Measurements from ENCODE around the gene ABCB10. TPM values are rescaled to one million over a fixed set of nuclear protein-coding genes. Genes with fewer than 3 reads are reported as not detected.
A peak's percentile ranks its signal among the peaks of the same experiment; 100 is the strongest.

Gene ABCB10
- total RNA-seq, 2 donors from 2014 or later, result 14.6 to 18.1 TPM

DNA sequence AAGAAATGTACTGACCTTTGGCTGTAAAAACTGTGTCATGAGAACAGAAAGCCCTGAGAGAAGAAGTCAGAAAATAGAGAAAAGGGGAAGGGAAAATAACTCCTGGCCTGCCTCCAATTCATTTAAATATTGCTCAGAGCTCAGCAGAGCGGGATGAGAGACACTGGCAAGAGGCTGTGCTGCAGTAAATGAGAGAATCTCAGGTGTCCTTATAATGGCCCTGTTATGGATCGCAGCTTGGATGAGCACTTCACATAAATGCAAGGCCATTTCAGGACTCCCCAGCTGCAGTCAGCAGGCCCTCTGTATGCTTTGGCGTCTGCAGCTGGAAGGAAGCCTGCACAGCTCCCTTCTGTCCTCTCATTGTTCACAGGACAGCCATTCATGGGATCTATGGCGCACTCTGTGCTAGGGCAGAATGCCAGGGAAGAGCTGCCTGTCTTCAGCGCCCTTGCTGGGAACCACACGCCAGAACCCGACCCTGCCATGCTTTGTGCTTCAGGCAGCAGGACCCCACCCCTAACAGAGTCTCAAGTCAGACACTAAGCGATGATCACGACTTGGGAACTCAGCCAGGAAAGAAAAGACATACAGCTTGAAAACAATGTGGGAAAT lies 20.7 kb upstream of the ABCB10 start:
- H3K27me3 ChIP-seq (ENCODE audit: control insufficient read depth, insufficient read depth, low read length, poor library complexity, severe bottlenecking), result no peaks in the 10 kb centered on the region
- H3K27ac ChIP-seq (ENCODE audit: low read depth, low read length), result peak overlapping the region; percentile 60
- Mint-ChIP-seq H3K36me3 (ENCODE audit: low read depth) (no peaks in the 10 kb centered on the region), H3K27ac (peak overlapping the region; percentile 14), H3K27me3 (ENCODE audit: insufficient read depth) (no peaks in the 10 kb centered on the region), H3K9me3 (no peaks in the 10 kb centered on the region), H3K4me3 (no peak overlapping the region), H3K4me1 (peaks cover 9% of the 10 kb centered on the region)
- no peaks in the 10 kb centered on the region for H3K9me3 ChIP-seq (ENCODE audit: control insufficient read depth, low read length)
- WGBS, 2 experiments (ENCODE audit: insufficient coverage in 1 of 2, insufficient read length in 1 of 2), result 72 to 84% methylated on average over 5 to 9 of the region's 9 CpGs
- TF ChIP-seq, protein P1, sequence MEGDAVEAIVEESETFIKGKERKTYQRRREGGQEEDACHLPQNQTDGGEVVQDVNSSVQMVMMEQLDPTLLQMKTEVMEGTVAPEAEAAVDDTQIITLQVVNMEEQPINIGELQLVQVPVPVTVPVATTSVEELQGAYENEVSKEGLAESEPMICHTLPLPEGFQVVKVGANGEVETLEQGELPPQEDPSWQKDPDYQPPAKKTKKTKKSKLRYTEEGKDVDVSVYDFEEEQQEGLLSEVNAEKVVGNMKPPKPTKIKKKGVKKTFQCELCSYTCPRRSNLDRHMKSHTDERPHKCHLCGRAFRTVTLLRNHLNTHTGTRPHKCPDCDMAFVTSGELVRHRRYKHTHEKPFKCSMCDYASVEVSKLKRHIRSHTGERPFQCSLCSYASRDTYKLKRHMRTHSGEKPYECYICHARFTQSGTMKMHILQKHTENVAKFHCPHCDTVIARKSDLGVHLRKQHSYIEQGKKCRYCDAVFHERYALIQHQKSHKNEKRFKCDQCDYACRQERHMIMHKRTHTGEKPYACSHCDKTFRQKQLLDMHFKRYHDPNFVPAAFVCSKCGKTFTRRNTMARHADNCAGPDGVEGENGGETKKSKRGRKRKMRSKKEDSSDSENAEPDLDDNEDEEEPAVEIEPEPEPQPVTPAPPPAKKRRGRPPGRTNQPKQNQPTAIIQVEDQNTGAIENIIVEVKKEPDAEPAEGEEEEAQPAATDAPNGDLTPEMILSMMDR (conservative IDR thresholded peaks at IDR 0.05), result no peak
- H3K9ac ChIP-seq (ENCODE audit: extremely low read depth, low read length, poor library complexity, severe bottlenecking), result no peak overlapping the region
- H3K36me3 ChIP-seq (ENCODE audit: control insufficient read depth, insufficient read depth, low read length), result no peaks in the 10 kb centered on the region
- H3K4me3 ChIP-seq (ENCODE audit: low read length), result no peak overlapping the region
- H3K4me1 ChIP-seq (ENCODE audit: control insufficient read depth, insufficient read depth, low read length), result no peaks in the 10 kb centered on the region
- DNase-seq, result no peak

DNA sequence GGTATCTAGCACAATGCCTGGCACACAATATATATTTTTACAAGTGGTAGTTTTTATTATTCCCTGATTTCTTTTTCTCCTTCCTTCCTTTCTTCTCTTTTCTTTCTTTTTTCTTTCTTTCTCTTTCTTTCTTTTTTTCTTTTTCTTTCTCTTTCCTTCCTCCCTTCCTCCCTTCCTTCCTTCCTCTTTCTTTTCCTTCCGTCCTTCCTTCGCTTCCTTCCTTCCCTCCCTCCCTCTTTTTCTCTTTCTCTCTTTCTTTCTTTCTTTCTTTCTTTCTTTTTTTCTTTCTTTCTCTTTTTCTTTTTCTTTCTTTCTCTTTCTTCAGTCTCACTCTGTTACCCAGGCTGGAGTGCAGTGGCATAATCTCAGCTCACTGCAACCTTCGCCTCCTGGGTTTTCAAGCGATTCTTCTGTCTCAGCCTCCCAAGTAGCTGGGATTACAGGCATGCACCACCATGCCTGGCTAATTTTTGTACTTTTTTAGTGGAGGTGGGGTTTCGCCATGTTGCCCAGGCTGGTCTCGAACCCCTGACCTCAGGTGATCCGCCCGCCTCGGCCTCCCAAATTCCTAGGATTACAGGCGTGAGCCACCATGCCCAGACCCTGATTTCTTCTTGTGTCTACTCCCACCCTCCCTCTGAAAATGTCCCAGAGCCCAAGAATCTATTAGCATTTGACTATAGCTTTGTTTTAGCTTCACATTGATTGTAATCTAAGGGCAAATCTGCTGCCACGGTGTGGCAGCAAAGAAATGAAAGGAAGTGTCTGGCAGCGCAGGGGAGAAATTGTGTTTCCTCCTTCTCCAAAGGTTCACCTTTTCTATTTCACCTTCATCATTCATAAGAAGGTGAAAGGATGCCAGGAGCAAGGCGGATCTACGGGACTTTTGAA lies 19.9 kb upstream of the ABCB10 start:
- WGBS, 2 experiments (ENCODE audit: insufficient coverage in 1 of 2, insufficient read length in 1 of 2), result 88 to 91% methylated on average over 11 to 13 of the region's 14 CpGs
- no peak overlapping the region for H3K4me3 Mint-ChIP-seq
- Histone ChIP-seq H3K27ac (ENCODE audit: low read depth, low read length) (peak overlapping the region; percentile 60), H3K27me3 (ENCODE audit: control insufficient read depth, insufficient read depth, low read length, poor library complexity, severe bottlenecking) (no peaks in the 10 kb centered on the region), H3K36me3 (ENCODE audit: control insufficient read depth, insufficient read depth, low read length) (no peaks in the 10 kb centered on the region), H3K9ac (ENCODE audit: extremely low read depth, low read length, poor library complexity, severe bottlenecking) (no peak overlapping the region), H3K4me1 (ENCODE audit: control insufficient read depth, insufficient read depth, low read length) (no peaks in the 10 kb centered on the region), H3K4me3 (ENCODE audit: low read length) (no peak overlapping the region), H3K9me3 (ENCODE audit: control insufficient read depth, low read length) (no peaks in the 10 kb centered on the region)
- H3K27me3 Mint-ChIP-seq (ENCODE audit: insufficient read depth), result no peaks in the 10 kb centered on the region
- no peaks in the 10 kb centered on the region for H3K36me3 Mint-ChIP-seq (ENCODE audit: low read depth)
- H3K4me1 Mint-ChIP-seq, result peaks cover 9% of the 10 kb centered on the region
- TF ChIP-seq, protein P1 (conservative IDR thresholded peaks at IDR 0.05), result no peak
- H3K27ac Mint-ChIP-seq, result peak overlapping the region; percentile 14
- no peak for DNase-seq
- no peaks in the 10 kb centered on the region for H3K9me3 Mint-ChIP-seq

DNA sequence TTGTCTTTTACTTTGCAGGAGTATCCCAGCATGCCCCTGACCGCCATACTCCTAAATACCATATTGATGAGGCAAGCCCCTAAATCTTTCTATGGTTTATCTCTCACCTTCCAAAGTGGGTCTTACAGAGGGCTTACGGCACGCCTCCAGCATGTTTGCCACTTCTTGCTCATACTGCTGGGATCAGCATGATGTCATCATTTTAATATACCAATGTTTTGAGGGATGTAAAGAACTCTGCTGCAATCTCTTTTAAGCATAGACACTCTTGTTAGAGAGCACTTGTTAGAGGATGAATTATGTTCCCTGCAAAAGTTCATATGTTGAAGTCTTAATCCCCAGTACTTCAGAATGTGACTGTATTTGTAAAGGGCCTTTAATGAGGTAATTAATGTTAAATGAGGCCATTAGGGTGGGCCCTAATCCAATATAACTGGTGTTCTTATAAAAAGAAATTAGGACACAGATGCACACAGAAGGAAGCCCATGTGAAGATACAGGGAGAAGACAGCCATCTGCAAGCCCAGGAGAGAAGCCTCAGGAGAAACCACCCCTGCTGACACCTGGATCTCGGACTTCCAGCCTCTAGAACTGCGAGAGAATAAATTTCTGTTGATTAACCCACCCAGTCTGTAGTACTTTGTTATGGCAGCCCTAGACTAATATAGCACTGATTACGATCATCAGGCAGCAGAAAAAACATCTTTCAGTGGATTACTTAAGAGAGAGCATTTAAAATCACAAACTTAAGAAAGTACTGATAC lies 16.4 kb upstream of the ABCB10 start:
- WGBS, 2 experiments (ENCODE audit: insufficient coverage in 1 of 2, insufficient read length in 1 of 2), result 90 to 95% methylated on average over 5 to 6 of the region's 6 CpGs
- TF ChIP-seq, protein P1 (conservative IDR thresholded peaks at IDR 0.05), result no peak
- Histone ChIP-seq H3K9me3 (ENCODE audit: control insufficient read depth, low read length) (no peaks in the 10 kb centered on the region), H3K27ac (ENCODE audit: low read depth, low read length) (no peak overlapping the region), H3K4me1 (ENCODE audit: control insufficient read depth, insufficient read depth, low read length) (no peaks in the 10 kb centered on the region), H3K9ac (ENCODE audit: extremely low read depth, low read length, poor library complexity, severe bottlenecking) (no peak overlapping the region), H3K4me3 (ENCODE audit: low read length) (no peak overlapping the region), H3K36me3 (ENCODE audit: control insufficient read depth, insufficient read depth, low read length) (no peaks in the 10 kb centered on the region), H3K27me3 (ENCODE audit: control insufficient read depth, insufficient read depth, low read length, poor library complexity, severe bottlenecking) (no peaks in the 10 kb centered on the region)
- Mint-ChIP-seq H3K27me3 (ENCODE audit: insufficient read depth) (no peaks in the 10 kb centered on the region), H3K9me3 (no peaks in the 10 kb centered on the region), H3K36me3 (ENCODE audit: low read depth) (no peaks in the 10 kb centered on the region), H3K4me1 (peaks cover 3% of the 10 kb centered on the region), H3K27ac (no peak overlapping the region), H3K4me3 (no peak overlapping the region)
- no peak for DNase-seq
